Transverse colon (tissue), 3 donors: Measurements from ENCODE around the gene AKR1E2.

Source experiments
- CTCF ChIP-seq, 5 experiments: fragments of 200-600 bp in 3 of 5; fragments of 450-650 bp in 2 of 5; sonication (generic) in 3 of 5; IDR thresholded peaks; 1 replicate in 2 of 5; 2 replicates in 3 of 5; pipeline ENCODE4 v1.5.1; 2016 to 2017; ENCODE audit warnings: antibody characterized with exemption in 5 of 5, inconsistent platforms in 3 of 5, mild to moderate bottlenecking in 2 of 5, moderate library complexity in 1 of 5
- EP300 ChIP-seq: sonication (generic); formaldehyde crosslinking; IDR thresholded peaks from one replicate; pipeline ENCODE4 v1.6.1; 2017; ENCODE audit warnings: antibody characterized with exemption, low read depth
- POLR2A ChIP-seq: fragments of 450-650 bp; IDR thresholded peaks from one replicate; pipeline ENCODE4 v1.6.1; 2016; ENCODE audit warnings: antibody characterized with exemption, mild to moderate bottlenecking, moderate library complexity

- TF ChIP-seq CTCF (IDR thresholded peaks at IDR 0.05) (no peak), POLR2A (no peak), EP300 (no peak)
Observed at GRCh38 chr10:4834898-4835405, 8.9 kb downstream of the AKR1E2 start.
